Natural killer cell (primary cell): ENCODE data around the gene ZNF76. TPM values are rescaled to one million over a fixed set of nuclear protein-coding genes. Genes with fewer than 3 reads are reported as not detected.
"Not testable (repeated sequence)": the region's sequence is repeated elsewhere in the genome, so short reads cannot be mapped to it uniquely, and the experiment has no call there.

Experiments
- ATAC-seq, 3 donors: fragments of 150-1000 bp in 2 of 3; fragments of 200-7000 bp in 1 of 3; cut with Tn5 transposase; 1 replicate in 1 of 3; 2 replicates in 2 of 3; pipeline ENCODE4 v1.10.0; 2021; ENCODE audit warnings: mild to moderate bottlenecking in 2 of 3, moderate library complexity in 2 of 3
- DNase-seq, 2 donors: peaks; one replicate each; pipeline versions ENCODE4 v3.0.0 to v3.0.0-alpha.2; 2013 to 2021; ENCODE audit warnings: mixed read lengths in 1 of 2
- H3K27ac ChIP-seq: one replicate; pipeline ENCODE4 v1.5.1; 2013; ENCODE audit warnings: mild to moderate bottlenecking, low read length
- H3K27me3 ChIP-seq: one replicate; pipeline ENCODE4 v1.6.1; 2013; ENCODE audit warnings: low read length; ENCODE audit not compliant: control insufficient read depth, insufficient read depth
- H3K36me3 ChIP-seq: one replicate; pipeline ENCODE4 v1.6.1; 2013; ENCODE audit warnings: low read length; ENCODE audit not compliant: control insufficient read depth, insufficient read depth
- H3K4me1 ChIP-seq: one replicate; pipeline ENCODE4 v1.6.1; 2013; ENCODE audit warnings: low read length; ENCODE audit not compliant: control insufficient read depth, insufficient read depth
- H3K4me3 ChIP-seq: one replicate; pipeline ENCODE4 v1.5.1; 2013; ENCODE audit warnings: low read length
- H3K9me3 ChIP-seq: one replicate; pipeline ENCODE4 v1.6.1; 2013; ENCODE audit warnings: low read length; ENCODE audit not compliant: control insufficient read depth, insufficient read depth
- H3K27ac Mint-ChIP-seq, 2 donors: one replicate each; pipeline ENCODE4 v1.8.0; 2022; ENCODE audit warnings: mild to moderate bottlenecking in 2 of 2, mixed read lengths in 2 of 2, moderate library complexity in 1 of 2
- H3K27me3 Mint-ChIP-seq, 2 donors: one replicate each; pipeline ENCODE4 v1.8.0; 2022; ENCODE audit warnings: low read depth in 2 of 2, mixed read lengths in 2 of 2
- H3K36me3 Mint-ChIP-seq: one replicate; pipeline ENCODE4 v1.8.0; 2022; ENCODE audit warnings: mixed read lengths
- H3K4me1 Mint-ChIP-seq, 2 donors: one replicate each; pipeline ENCODE4 v1.8.0; 2022; ENCODE audit warnings: mixed read lengths in 2 of 2
- H3K4me3 Mint-ChIP-seq: one replicate; pipeline ENCODE4 v1.8.0; 2022; ENCODE audit warnings: mild to moderate bottlenecking, moderate library complexity, mixed read lengths
- H3K9me3 Mint-ChIP-seq, 2 donors: one replicate each; pipeline ENCODE4 v1.8.0; 2022; ENCODE audit warnings: mixed read lengths in 2 of 2
- CTCF ChIP-seq: fragments of 200-600 bp; IDR thresholded peaks from one replicate; pipeline ENCODE4 v1.8.0; 2022; ENCODE audit warnings: antibody characterized with exemption
- WGBS: methylation state at CpG from one replicate; pipeline ENCODE4 v1.1.7; 2013; ENCODE audit warnings: missing lambda C conversion rate; ENCODE audit not compliant: insufficient coverage; 5-methylcytosine and 5-hydroxymethylcytosine counted together
- intact Hi-C: fragments of 100-400 bp; cut with micrococcal nuclease; formaldehyde crosslinking; loops from one replicate; pipeline ENCODE4 v1.14.2; 2022
- total RNA-seq, 4 donors: library from RNA; stranded (reverse); fragments of 120-200 nt in 1 of 4; gene quantifications; one replicate each; pipeline versions ENCODE4 v1.2.3 to v1.2.4, GENCODE V29; 2013 to 2022

The ZNF76 gene
- total RNA-seq, 3 donors from 2014 or later (not counting 1 experiment from before 2014, with no cell fraction given), result 62.7 to 81.6 (median 64.6) TPM

- no peaks in the 10 kb centered on the region for H3K27me3 Mint-ChIP-seq
- TF ChIP-seq CTCF, result no peak
- H3K27me3 ChIP-seq, result no peaks in the 10 kb centered on the region
- DNase-seq (no peak), ATAC-seq (no peak)
- peaks cover 16% of the 10 kb centered on the region for H3K4me1 ChIP-seq
- H3K4me3 ChIP-seq, result no peak overlapping the region
- no peaks in the 10 kb centered on the region for H3K36me3 ChIP-seq
- over 99% methylated on average over 6 of the region's 9 CpGs for WGBS
- peaks cover 1 to 9% of the 10 kb centered on the region in 2 donors for H3K9me3 Mint-ChIP-seq
- no peaks in the 10 kb centered on the region for H3K9me3 ChIP-seq
- H3K27ac ChIP-seq, result no peak overlapping the region
- H3K27ac Mint-ChIP-seq, result no peak overlapping the region
- peaks cover 11% of the 10 kb centered on the region in 2 donors for H3K4me1 Mint-ChIP-seq
- peaks cover 10% of the 10 kb centered on the region for H3K36me3 Mint-ChIP-seq
- no peak overlapping the region for H3K4me3 Mint-ChIP-seq
- intact Hi-C loops, result no loop called here
These were observed 71.1 kb downstream of the ZNF76 start for GRCh38 chr6:35330541-35331119.

- peak in 1 of 2 donors; percentile 90 for DNase-seq
- H3K36me3 ChIP-seq, intact Hi-C loops, H3K27me3 Mint-ChIP-seq, H3K27ac Mint-ChIP-seq, H3K27me3 ChIP-seq, H3K4me3 Mint-ChIP-seq, H3K9me3 Mint-ChIP-seq, H3K27ac ChIP-seq, H3K4me3 ChIP-seq, H3K9me3 ChIP-seq, H3K36me3 Mint-ChIP-seq: not testable (repeated sequence)
- peak in 1 of 3 donors; percentile 22 for ATAC-seq
- peaks cover 11 to 12% of the 10 kb centered on the region in 2 donors for H3K4me1 Mint-ChIP-seq
- peaks cover 12% of the 10 kb centered on the region for H3K4me1 ChIP-seq
- WGBS, result 82% methylated on average over 9 of the region's 9 CpGs
These were observed 72.7 kb downstream of the ZNF76 start for GRCh38 chr6:35332074-35332887.

DNA sequence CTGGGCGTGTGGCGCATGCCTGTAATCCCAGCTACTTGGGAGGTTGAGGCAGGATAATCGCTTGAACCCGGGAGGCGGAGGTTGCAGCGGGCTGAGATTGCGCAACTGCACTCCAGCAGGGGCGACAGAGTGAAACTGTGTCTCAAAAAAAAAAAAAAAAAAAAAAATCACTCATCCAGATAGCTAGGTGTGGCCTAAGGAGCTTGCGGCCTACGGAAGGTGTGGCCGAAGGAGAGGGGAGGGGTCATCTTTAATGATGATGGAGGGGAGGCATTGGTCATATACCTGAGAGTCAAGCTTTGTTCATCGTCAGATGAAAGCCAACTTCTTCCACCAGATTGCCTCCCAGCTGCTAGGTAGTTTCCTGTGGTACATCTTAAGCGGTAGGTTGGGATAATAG, 82.0 kb downstream of the ZNF76 start:
- Histone ChIP-seq H3K9me3 (no peaks in the 10 kb centered on the region), H3K27ac (no peak overlapping the region), H3K4me1 (peaks cover 13% of the 10 kb centered on the region), H3K4me3 (no peak overlapping the region), H3K36me3 (peaks cover 1% of the 10 kb centered on the region), H3K27me3 (no peaks in the 10 kb centered on the region)
- Mint-ChIP-seq H3K9me3 (no peaks in the 10 kb centered on the region), H3K36me3 (no peaks in the 10 kb centered on the region), H3K27ac (peak overlapping the region in 1 of 2 donors; percentile 67), H3K4me1 (peaks cover 42 to 49% of the 10 kb centered on the region in 2 donors), H3K27me3 (no peaks in the 10 kb centered on the region), H3K4me3 (no peak overlapping the region)
- ATAC-seq, result no peak
- TF ChIP-seq CTCF, result no peak
- no peak for DNase-seq
- 91% methylated on average over 9 of the region's 13 CpGs for WGBS
- intact Hi-C loops, result loop anchor here (5.0 kb wide), 1 partner anchor 44 kb away; the partner anchor contains the start of gene DEF6
